ENCODE data around the gene IMMT.

IMMT gene

GRCh38 chr2:86185517-86186212, 9.6 kb downstream of the IMMT start:
- peak overlapping the region; percentile 83 for H3K4me2 ChIP-seq
- no peaks in the 10 kb centered on the region for H3K9me3 ChIP-seq
- H3K27ac ChIP-seq, result peak overlapping the region; percentile 62
- no peaks in the 10 kb centered on the region for H3K27me3 ChIP-seq
- peak overlapping the region; percentile 15; the same call in 1 of the 2 replicates for H3K4me3 ChIP-seq
- peak overlapping the region; percentile 39 for H3K9ac ChIP-seq
- peaks cover 98% of the 10 kb centered on the region for H4K20me1 ChIP-seq
- H3K4me1 ChIP-seq, result peaks cover 83% of the 10 kb centered on the region
- TF ChIP-seq Cebpa-rat (IDR thresholded peaks at IDR 0.05), result no peak
- H3K36me3 ChIP-seq, result peaks cover 23% of the 10 kb centered on the region

GRCh38 chr2:86176597-86176996, 18.7 kb downstream of the IMMT start:
- Histone ChIP-seq H3K4me2 (no peak overlapping the region), H3K27me3 (no peaks in the 10 kb centered on the region), H3K4me1 (peaks cover 7% of the 10 kb centered on the region), H3K27ac (no peak overlapping the region), H3K9ac (no peak overlapping the region), H3K4me3 (no peak overlapping the region), H3K9me3 (no peaks in the 10 kb centered on the region), H3K36me3 (peaks cover 89% of the 10 kb centered on the region), H4K20me1 (peaks cover 45% of the 10 kb centered on the region)
- TF ChIP-seq Cebpa-rat (IDR thresholded peaks at IDR 0.05), result no peak

GRCh38 chr2:86175828-86176227, 19.4 kb downstream of the IMMT start:
- H3K4me2 ChIP-seq, result no peak overlapping the region
- no peak overlapping the region for H3K27ac ChIP-seq
- no peak for TF ChIP-seq Cebpa-rat (IDR thresholded peaks at IDR 0.05)
- H3K4me3 ChIP-seq, result no peak overlapping the region
- peaks cover 37% of the 10 kb centered on the region for H4K20me1 ChIP-seq
- no peaks in the 10 kb centered on the region for H3K9me3 ChIP-seq
- H3K9ac ChIP-seq, result no peak overlapping the region
- H3K36me3 ChIP-seq, result peaks cover 92% of the 10 kb centered on the region
- H3K27me3 ChIP-seq, result no peaks in the 10 kb centered on the region
- H3K4me1 ChIP-seq, result no peaks in the 10 kb centered on the region

- Histone ChIP-seq H4K20me1 (peaks cover 40% of the 10 kb centered on the region; the same call in 1 of the 2 replicates), H3K4me1 (no peaks in the 10 kb centered on the region), H3K4me3 (no peak overlapping the region), H3K9me3 (no peaks in the 10 kb centered on the region), H3K27me3 (no peaks in the 10 kb centered on the region), H3K27ac (no peak overlapping the region), H3K9ac (no peak overlapping the region), H3K4me2 (no peak overlapping the region), H3K36me3 (peaks cover 92% of the 10 kb centered on the region)
- TF ChIP-seq Cebpa-rat (IDR thresholded peaks at IDR 0.05), result no peak
These were observed 20.8 kb downstream of the IMMT start for GRCh38 chr2:86174445-86174844.

- Histone ChIP-seq H4K20me1 (peaks cover 40% of the 10 kb centered on the region; the same call in 1 of the 2 replicates), H3K4me1 (no peaks in the 10 kb centered on the region), H3K4me3 (no peak overlapping the region), H3K9ac (no peak overlapping the region), H3K27me3 (no peaks in the 10 kb centered on the region), H3K27ac (no peak overlapping the region), H3K4me2 (no peak overlapping the region), H3K9me3 (no peaks in the 10 kb centered on the region), H3K36me3 (peaks cover 92% of the 10 kb centered on the region)
- TF ChIP-seq Cebpa-rat (IDR thresholded peaks at IDR 0.05), result no peak
These were observed 22.7 kb downstream of the IMMT start for GRCh38 chr2:86172610-86173009.

GRCh38 chr2:86171295-86171694, 24.0 kb downstream of the IMMT start:
- Histone ChIP-seq H3K27me3 (no peaks in the 10 kb centered on the region), H4K20me1 (peaks cover 36% of the 10 kb centered on the region; the same call in 1 of the 2 replicates), H3K9me3 (no peaks in the 10 kb centered on the region), H3K36me3 (peaks cover 89% of the 10 kb centered on the region), H3K4me3 (no peak overlapping the region), H3K27ac (no peak overlapping the region), H3K9ac (no peak overlapping the region), H3K4me1 (no peaks in the 10 kb centered on the region), H3K4me2 (no peak overlapping the region)
- no peak for TF ChIP-seq Cebpa-rat (IDR thresholded peaks at IDR 0.05)

- Histone ChIP-seq H3K36me3 (peaks cover 88% of the 10 kb centered on the region), H3K9me3 (no peaks in the 10 kb centered on the region), H3K27ac (no peak overlapping the region), H3K27me3 (no peaks in the 10 kb centered on the region), H3K4me3 (no peak overlapping the region), H3K4me2 (no peak overlapping the region), H4K20me1 (peaks cover 28% of the 10 kb centered on the region; the same call in 1 of the 2 replicates), H3K9ac (no peak overlapping the region), H3K4me1 (no peaks in the 10 kb centered on the region)
- no peak for TF ChIP-seq Cebpa-rat (IDR thresholded peaks at IDR 0.05)
These were observed 24.8 kb downstream of the IMMT start for GRCh38 chr2:86170449-86170848.

GRCh38 chr2:86160156-86160952, 34.9 kb downstream of the IMMT start:
- Histone ChIP-seq H4K20me1 (no peaks in the 10 kb centered on the region), H3K4me1 (no peaks in the 10 kb centered on the region), H3K9me3 (no peaks in the 10 kb centered on the region), H3K4me2 (no peak overlapping the region), H3K9ac (no peak overlapping the region), H3K27ac (no peak overlapping the region), H3K36me3 (peaks cover 99% of the 10 kb centered on the region), H3K27me3 (no peaks in the 10 kb centered on the region), H3K4me3 (no peak overlapping the region)
- TF ChIP-seq Cebpa-rat (IDR thresholded peaks at IDR 0.05), result no peak

GRCh38 chr2:86158286-86158685, 37.0 kb downstream of the IMMT start:
- TF ChIP-seq Cebpa-rat (IDR thresholded peaks at IDR 0.05), result no peak
- Histone ChIP-seq H4K20me1 (peaks cover 7% of the 10 kb centered on the region; the same call in 1 of the 2 replicates), H3K36me3 (peaks cover 95% of the 10 kb centered on the region), H3K9ac (no peak overlapping the region), H3K9me3 (no peaks in the 10 kb centered on the region), H3K27me3 (no peaks in the 10 kb centered on the region), H3K4me1 (no peaks in the 10 kb centered on the region), H3K4me2 (no peak overlapping the region), H3K27ac (no peak overlapping the region), H3K4me3 (no peak overlapping the region)

- H3K36me3 ChIP-seq, result peaks cover 89% of the 10 kb centered on the region
- H3K9ac ChIP-seq, result no peak overlapping the region
- no peaks in the 10 kb centered on the region for H3K4me1 ChIP-seq
- H3K9me3 ChIP-seq, result no peaks in the 10 kb centered on the region
- peaks cover 7% of the 10 kb centered on the region; the same call in 1 of the 2 replicates for H4K20me1 ChIP-seq
- no peak for TF ChIP-seq Cebpa-rat (IDR thresholded peaks at IDR 0.05)
- no peak overlapping the region for H3K4me3 ChIP-seq
- H3K27ac ChIP-seq, result no peak overlapping the region
- H3K27me3 ChIP-seq, result no peaks in the 10 kb centered on the region
- H3K4me2 ChIP-seq, result no peak overlapping the region
These were observed 38.2 kb downstream of the IMMT start for GRCh38 chr2:86157009-86157556.
